ENCODE results near the gene NLN.

DNA sequence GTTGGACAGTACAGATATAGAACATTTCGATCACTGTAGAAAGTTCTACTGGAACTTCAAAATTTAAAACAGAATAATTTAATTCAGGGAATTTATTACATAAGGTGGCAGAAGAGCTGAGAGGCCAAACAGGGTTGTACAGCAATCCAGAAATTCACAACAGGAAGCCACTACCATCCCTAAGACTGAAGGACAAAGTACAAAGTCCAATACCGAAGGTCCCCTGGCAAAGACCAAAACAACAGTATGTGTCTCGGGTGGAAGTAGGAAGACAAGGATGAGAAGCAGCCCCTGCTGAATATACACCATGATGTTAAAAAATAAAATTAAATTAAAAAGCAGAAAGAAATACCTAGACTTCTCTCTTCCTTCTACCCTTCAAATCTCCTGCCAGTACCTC lies 20.0 kb upstream of the NLN start:
- TF ChIP-seq, protein P1, sequence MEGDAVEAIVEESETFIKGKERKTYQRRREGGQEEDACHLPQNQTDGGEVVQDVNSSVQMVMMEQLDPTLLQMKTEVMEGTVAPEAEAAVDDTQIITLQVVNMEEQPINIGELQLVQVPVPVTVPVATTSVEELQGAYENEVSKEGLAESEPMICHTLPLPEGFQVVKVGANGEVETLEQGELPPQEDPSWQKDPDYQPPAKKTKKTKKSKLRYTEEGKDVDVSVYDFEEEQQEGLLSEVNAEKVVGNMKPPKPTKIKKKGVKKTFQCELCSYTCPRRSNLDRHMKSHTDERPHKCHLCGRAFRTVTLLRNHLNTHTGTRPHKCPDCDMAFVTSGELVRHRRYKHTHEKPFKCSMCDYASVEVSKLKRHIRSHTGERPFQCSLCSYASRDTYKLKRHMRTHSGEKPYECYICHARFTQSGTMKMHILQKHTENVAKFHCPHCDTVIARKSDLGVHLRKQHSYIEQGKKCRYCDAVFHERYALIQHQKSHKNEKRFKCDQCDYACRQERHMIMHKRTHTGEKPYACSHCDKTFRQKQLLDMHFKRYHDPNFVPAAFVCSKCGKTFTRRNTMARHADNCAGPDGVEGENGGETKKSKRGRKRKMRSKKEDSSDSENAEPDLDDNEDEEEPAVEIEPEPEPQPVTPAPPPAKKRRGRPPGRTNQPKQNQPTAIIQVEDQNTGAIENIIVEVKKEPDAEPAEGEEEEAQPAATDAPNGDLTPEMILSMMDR (IDR thresholded peaks at IDR 0.05): no peak
- no peak for TF ChIP-seq POLR2A (IDR thresholded peaks at IDR 0.05)

Measured in thyroid gland (tissue), 4 donors.